GM23248 (cell line): ENCODE data around the gene WNT16. TPM values are rescaled to one million over a fixed set of nuclear protein-coding genes. Genes with fewer than 3 reads are reported as not detected.

Source experiments
- DNase-seq: peaks from one replicate; pipeline ENCODE4 v3.0.0-alpha.2; 2015
- H2AFZ ChIP-seq: fragments of 200-600 bp; sonication (generic); 2 replicates; pipeline ENCODE4 v1.6.1; 2016; ENCODE audit warnings: antibody characterized with exemption
- H3F3A ChIP-seq: fragments of 200-600 bp; sonication (generic); 2 replicates; pipeline ENCODE4 v1.6.1; 2016; ENCODE audit warnings: mild to moderate bottlenecking, antibody characterized with exemption, mixed run types; ENCODE audit not compliant: insufficient read depth
- H3K27ac ChIP-seq: fragments of 200-600 bp; sonication (generic); 2 replicates; pipeline ENCODE4 v1.5.1; 2016; ENCODE audit warnings: mild to moderate bottlenecking
- H3K27me3 ChIP-seq: fragments of 200-600 bp; sonication (generic); replicated peaks from 2 replicates; pipeline ENCODE4 v1.6.1; 2016; ENCODE audit warnings: mild to moderate bottlenecking; ENCODE audit not compliant: insufficient read depth
- H3K36me3 ChIP-seq: fragments of 200-600 bp; sonication (generic); 2 replicates; pipeline ENCODE4 v1.6.1; 2016; ENCODE audit warnings: low read depth, mild to moderate bottlenecking
- H3K4me1 ChIP-seq: fragments of 200-600 bp; sonication (generic); 2 replicates; pipeline ENCODE4 v1.6.1; 2016; ENCODE audit warnings: mild to moderate bottlenecking; ENCODE audit not compliant: insufficient read depth
- H3K4me2 ChIP-seq: fragments of 200-600 bp; sonication (generic); one replicate; pipeline ENCODE4 v1.6.1; 2016; ENCODE audit warnings: mild to moderate bottlenecking; ENCODE audit not compliant: unreplicated experiment
- H3K4me3 ChIP-seq: fragments of 200-600 bp; sonication (generic); 2 replicates; pipeline ENCODE4 v1.5.1; 2016; ENCODE audit warnings: mild to moderate bottlenecking
- H3K79me2 ChIP-seq: fragments of 200-600 bp; sonication (generic); 2 replicates; pipeline ENCODE4 v1.6.1; 2016; ENCODE audit warnings: mild to moderate bottlenecking; ENCODE audit not compliant: insufficient read depth
- H3K9ac ChIP-seq: fragments of 200-600 bp; sonication (generic); 2 replicates; pipeline ENCODE4 v1.6.1; 2016; ENCODE audit warnings: mild to moderate bottlenecking
- H3K9me2 ChIP-seq: fragments of 200-600 bp; sonication (generic); 2 replicates; pipeline ENCODE4 v1.6.1; 2016; ENCODE audit warnings: mixed run types, mild to moderate bottlenecking, moderate library complexity; ENCODE audit not compliant: insufficient read depth
- H3K9me3 ChIP-seq: fragments of 200-600 bp; sonication (generic); one replicate; pipeline ENCODE4 v1.6.1; 2017; ENCODE audit warnings: low read depth
- H4K20me1 ChIP-seq: fragments of 200-600 bp; sonication (generic); 2 replicates; pipeline ENCODE4 v1.6.0; 2016; ENCODE audit not compliant: insufficient read depth
- EZH2 ChIP-seq: fragments of 200-600 bp; sonication (generic); IDR thresholded peaks from 2 replicates; pipeline ENCODE4 v1.6.1; 2018; ENCODE audit warnings: antibody characterized with exemption, mild to moderate bottlenecking; ENCODE audit not compliant: insufficient read depth, poor library complexity, severe bottlenecking
- EZH2phosphoT487 ChIP-seq: fragments of 200-600 bp; sonication (generic); IDR thresholded peaks from 2 replicates; pipeline ENCODE4 v1.6.1; 2018; ENCODE audit warnings: antibody characterized with exemption, moderate library complexity, mild to moderate bottlenecking, low read depth; ENCODE audit not compliant: insufficient read depth
- WGBS, 2 experiments: methylation state at CpG; one replicate each; pipeline ENCODE4 v1.1.6; 2015 to 2017; ENCODE audit warnings: low lambda C conversion rate in 2 of 2, low coverage in 1 of 2; ENCODE audit errors: missing lambda C conversion rate in 2 of 2; 5-methylcytosine and 5-hydroxymethylcytosine counted together
- in situ Hi-C: fragments of 300-500 bp; cut with MboI; formaldehyde crosslinking; loops from 2 replicates; pipeline ENCODE4 v1.15.0; 2020
- polyA plus RNA-seq: library from polyadenylated mRNA; unstranded; fragments of >200 nt; fragmentation: Nextera tagmentation; extraction: Ambion mirVana; gene quantifications from 2 replicates; pipeline ENCODE4 v1.2.1, GENCODE V29; 2016
- total RNA-seq: library from RNA; depleted of rRNA; stranded (reverse); fragments of >200 nt; shearing (Covaris generic); gene quantifications from 2 replicates; pipeline ENCODE4 v1.2.3, GENCODE V29; 2014

Gene WNT16
- total and polyA plus RNA-seq, 2 experiments from 2014 or later, result 0.22 to 0.23 TPM

- Histone ChIP-seq H2AFZ (0 out of 2 replicates have a peak overlapping the region, but pooled peaks have one; percentile 22), H3K9ac (no peak overlapping the region), H3K27ac (no peak overlapping the region), H3K27me3 (peaks cover 72% of the 10 kb centered on the region), H3K36me3 (no peaks in the 10 kb centered on the region), H3K4me1 (peaks cover 6% of the 10 kb centered on the region; the same call in 1 of the 2 replicates), H3K9me2 (no peaks in the 10 kb centered on the region), H3K79me2 (no peaks in the 10 kb centered on the region), H3K4me2 (peak overlapping the region; percentile 46), H3K9me3 (no peaks in the 10 kb centered on the region), H4K20me1 (no peaks in the 10 kb centered on the region), H3F3A (0 out of 2 replicates have a peak, but pooled peaks cover 4% of the 10 kb centered on the region), H3K4me3 (peak overlapping the region; percentile 53)
- DNase-seq, result peak; percentile 36
- in situ Hi-C loops, result loop anchor here (25.0 kb wide), 1 partner anchor 343 kb away; the partner anchor contains the start of gene CPED1
- TF ChIP-seq EZH2 (peak; percentile 97), EZH2phosphoT487 (peak; percentile 22; the same call in 1 of the 2 replicates)
- 3% methylated on average over 45 to 52 of the region's 52 CpGs for WGBS, 2 experiments
Observed at GRCh38 chr7:121330053-121330833, 1.4 kb downstream of the WNT16 start.

- H3K9ac ChIP-seq, result no peak overlapping the region
- no peak overlapping the region for H2AFZ ChIP-seq
- no peaks in the 10 kb centered on the region for H3K9me3 ChIP-seq
- in situ Hi-C loops, result loop anchor here (25.0 kb wide), 1 partner anchor 344 kb away; the partner anchor contains the start of gene CPED1
- 0 out of 2 replicates have a peak, but pooled peaks cover 9% of the 10 kb centered on the region for H3F3A ChIP-seq
- H3K27ac ChIP-seq, result no peak overlapping the region
- 40 to 43% methylated on average over 4 of the region's 4 CpGs for WGBS, 2 experiments
- H3K4me3 ChIP-seq, result no peak overlapping the region
- peaks cover 11% of the 10 kb centered on the region for H3K4me1 ChIP-seq
- no peaks in the 10 kb centered on the region for H3K79me2 ChIP-seq
- H3K36me3 ChIP-seq, result no peaks in the 10 kb centered on the region
- TF ChIP-seq EZH2phosphoT487 (no peak), EZH2 (no peak)
- peaks cover 78% of the 10 kb centered on the region for H3K27me3 ChIP-seq
- no peaks in the 10 kb centered on the region for H4K20me1 ChIP-seq
- no peak overlapping the region for H3K4me2 ChIP-seq
- DNase-seq, result no peak
- H3K9me2 ChIP-seq, result no peaks in the 10 kb centered on the region
Observed at GRCh38 chr7:121331048-121331447, 2.2 kb downstream of the WNT16 start.

GRCh38 chr7:121331574-121331973 is 2.8 kb downstream of the WNT16 start:
- 41 to 42% methylated on average over 5 of the region's 5 CpGs for WGBS, 2 experiments
- Histone ChIP-seq H3K27me3 (peaks cover 82% of the 10 kb centered on the region), H3K79me2 (no peaks in the 10 kb centered on the region), H2AFZ (no peak overlapping the region), H3K9me2 (no peaks in the 10 kb centered on the region), H3K9me3 (no peaks in the 10 kb centered on the region), H3K27ac (no peak overlapping the region), H3F3A (peaks cover 12% of the 10 kb centered on the region; the same call in 1 of the 2 replicates), H3K4me3 (no peak overlapping the region), H4K20me1 (no peaks in the 10 kb centered on the region), H3K9ac (no peak overlapping the region), H3K36me3 (no peaks in the 10 kb centered on the region), H3K4me2 (no peak overlapping the region), H3K4me1 (peaks cover 11% of the 10 kb centered on the region)
- DNase-seq, result no peak
- in situ Hi-C loops, result loop anchor here (25.0 kb wide), 1 partner anchor 344 kb away; the partner anchor contains the start of gene CPED1
- no peak for TF ChIP-seq EZH2phosphoT487
- no peak for TF ChIP-seq EZH2

- in situ Hi-C loops, result loop anchor here (25.0 kb wide), 1 partner anchor 347 kb away; the partner anchor contains the start of gene CPED1
- H3K4me2 ChIP-seq, result no peak overlapping the region
- no peak overlapping the region for H3K4me3 ChIP-seq
- 61% methylated on average over 4 of the region's 4 CpGs for WGBS, 2 experiments
- no peak overlapping the region for H2AFZ ChIP-seq
- no peak for DNase-seq
- no peaks in the 10 kb centered on the region for H3K9me2 ChIP-seq
- H4K20me1 ChIP-seq, result no peaks in the 10 kb centered on the region
- no peaks in the 10 kb centered on the region for H3K9me3 ChIP-seq
- no peaks in the 10 kb centered on the region for H3K79me2 ChIP-seq
- H3K9ac ChIP-seq, result no peak overlapping the region
- peaks cover 19% of the 10 kb centered on the region; the same call in 1 of the 2 replicates for H3F3A ChIP-seq
- no peak overlapping the region for H3K27ac ChIP-seq
- peaks cover 11% of the 10 kb centered on the region for H3K4me1 ChIP-seq
- H3K36me3 ChIP-seq, result no peaks in the 10 kb centered on the region
- peak; percentile 7 for TF ChIP-seq EZH2
- no peak for TF ChIP-seq EZH2phosphoT487
- H3K27me3 ChIP-seq, result peaks cover 72% of the 10 kb centered on the region
Observed at GRCh38 chr7:121334376-121334775, 5.6 kb downstream of the WNT16 start.
